ACC112 (cell line): Measurements from ENCODE around the gene KLC1.

Experiments
- H2AFZ ChIP-seq: fragments of 200-600 bp; sonication (generic); one replicate; pipeline ENCODE4 v1.6.0; 2017; ENCODE audit warnings: antibody characterized with exemption, low read length; ENCODE audit not compliant: unreplicated experiment
- H3K27ac ChIP-seq: fragments of 200-600 bp; sonication (generic); 2 replicates; pipeline ENCODE4 v1.5.1; 2014; ENCODE audit warnings: low read depth, mild to moderate bottlenecking, antibody characterized with exemption, low read length, moderate library complexity
- H3K27me3 ChIP-seq: fragments of 200-600 bp; sonication (generic); 2 replicates; pipeline ENCODE4 v1.6.1; 2014; ENCODE audit warnings: mild to moderate bottlenecking, antibody characterized with exemption, low read length, moderate library complexity, mixed read lengths; ENCODE audit not compliant: insufficient read depth
- H3K36me3 ChIP-seq: fragments of 200-600 bp; sonication (generic); 2 replicates; pipeline ENCODE4 v1.6.1; 2016; ENCODE audit warnings: mild to moderate bottlenecking, antibody characterized with exemption, low read length, moderate library complexity, mixed read lengths; ENCODE audit not compliant: insufficient read depth
- H3K4me1 ChIP-seq: fragments of 200-600 bp; sonication (generic); one replicate; pipeline ENCODE4 v1.6.1; 2016; ENCODE audit warnings: low read length, mixed read lengths; ENCODE audit not compliant: insufficient read depth, unreplicated experiment, control insufficient read depth
- H3K4me3 ChIP-seq: fragments of 200-600 bp; sonication (generic); 2 replicates; pipeline ENCODE4 v1.5.1; 2014; ENCODE audit warnings: mild to moderate bottlenecking, low read depth, low read length
- H3K79me2 ChIP-seq: fragments of 200-600 bp; sonication (generic); one replicate; pipeline ENCODE4 v1.6.0; 2016; ENCODE audit warnings: low read length; ENCODE audit not compliant: control insufficient read depth, unreplicated experiment, insufficient read depth

KLC1 gene

GRCh38 chr14:103626146-103626850 is 2.7 kb upstream of the KLC1 start:
- Histone ChIP-seq H3K36me3 (no peaks in the 10 kb centered on the region), H3K4me1 (peaks cover 18% of the 10 kb centered on the region), H3K27ac (no peak overlapping the region)

GRCh38 chr14:103627073-103628025 is 1.7 kb upstream of the KLC1 start:
- peak overlapping the region; percentile 91 for H3K27ac ChIP-seq
- peak overlapping the region; percentile 87; the same call in 1 of the 2 replicates for H3K4me3 ChIP-seq

More at GRCh38 chr14:103626146-103626850, 2.7 kb upstream of the KLC1 start:
- Histone ChIP-seq H3K4me3 (no peak overlapping the region), H2AFZ (no peak overlapping the region), H3K27me3 (no peaks in the 10 kb centered on the region), H3K79me2 (peaks cover 26% of the 10 kb centered on the region)

DNA sequence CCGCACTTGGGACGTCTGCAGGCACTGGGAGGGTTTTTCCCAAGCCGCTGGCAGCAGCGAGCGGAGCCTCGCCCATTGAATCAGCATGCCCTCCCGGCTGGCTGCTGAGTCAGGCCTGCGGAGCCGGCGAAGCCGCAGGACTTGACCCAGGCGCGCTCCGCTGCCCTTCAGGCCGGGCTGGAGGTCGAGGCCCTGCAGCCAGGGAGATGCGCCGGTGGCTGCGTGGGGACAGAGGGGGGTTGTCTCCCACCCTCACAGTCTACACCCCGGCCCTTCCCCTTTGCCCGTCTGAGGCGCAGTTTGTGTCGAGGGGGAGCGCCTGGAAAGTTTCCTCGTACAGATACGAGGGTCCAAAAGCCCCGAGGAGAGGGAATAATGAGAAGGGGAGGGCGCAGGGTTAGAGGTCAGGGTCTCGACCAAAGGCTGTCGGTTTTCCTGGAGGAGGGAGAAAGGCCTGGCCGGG is 759 bp upstream of the KLC1 start:
- H3K4me3 ChIP-seq, result peak overlapping the region; percentile 87
- no peaks in the 10 kb centered on the region for H3K27me3 ChIP-seq
- peak overlapping the region; percentile 98 for H2AFZ ChIP-seq
- H3K36me3 ChIP-seq, result no peaks in the 10 kb centered on the region
- peak overlapping the region; percentile 91 for H3K27ac ChIP-seq
- peaks cover 46% of the 10 kb centered on the region for H3K79me2 ChIP-seq
- H3K4me1 ChIP-seq, result peaks cover 18% of the 10 kb centered on the region

More at GRCh38 chr14:103627073-103628025, 1.7 kb upstream of the KLC1 start:
- H3K27me3 ChIP-seq, result no peaks in the 10 kb centered on the region
- H2AFZ ChIP-seq, result no peak overlapping the region
- no peaks in the 10 kb centered on the region for H3K36me3 ChIP-seq
- peaks cover 37% of the 10 kb centered on the region for H3K79me2 ChIP-seq
- peaks cover 18% of the 10 kb centered on the region for H3K4me1 ChIP-seq

- Histone ChIP-seq H3K27me3 (no peaks in the 10 kb centered on the region), H3K36me3 (no peaks in the 10 kb centered on the region; the same call in 1 of the 2 replicates), H3K79me2 (peaks cover 57% of the 10 kb centered on the region), H3K27ac (peak overlapping the region; percentile 91), H2AFZ (peak overlapping the region; percentile 98), H3K4me3 (peak overlapping the region; percentile 87), H3K4me1 (peaks cover 23% of the 10 kb centered on the region)
These were observed 601 bp downstream of the KLC1 start for GRCh38 chr14:103629503-103630121.

- peak overlapping the region; percentile 87 for H3K4me3 ChIP-seq
- no peaks in the 10 kb centered on the region for H3K27me3 ChIP-seq
- H2AFZ ChIP-seq, result no peak overlapping the region
- peaks cover 67% of the 10 kb centered on the region for H3K79me2 ChIP-seq
- peaks cover 7% of the 10 kb centered on the region for H3K36me3 ChIP-seq
- H3K4me1 ChIP-seq, result peaks cover 16% of the 10 kb centered on the region
- peak overlapping the region; percentile 91 for H3K27ac ChIP-seq
These were observed 1.5 kb downstream of the KLC1 start for GRCh38 chr14:103630364-103631108.

DNA sequence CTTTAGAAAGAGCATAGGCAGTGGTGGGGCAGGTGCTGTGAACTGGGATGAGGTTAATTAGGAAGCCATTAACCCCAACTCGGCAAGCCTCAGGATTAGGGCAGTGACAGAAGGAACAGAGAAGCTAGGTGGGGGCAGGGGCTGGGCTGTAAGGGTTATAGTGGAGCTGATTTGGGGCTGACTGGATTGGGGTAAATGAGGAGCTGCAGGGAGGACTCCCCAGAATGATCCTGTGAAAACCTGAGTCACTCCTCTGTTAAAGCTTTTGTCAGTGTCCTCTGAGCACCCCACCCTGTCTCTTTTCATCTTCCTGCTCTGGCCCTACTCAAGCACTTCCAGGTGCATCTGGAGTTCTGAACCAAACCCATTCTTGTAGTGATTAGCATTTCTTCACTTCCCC is 4.4 kb downstream of the KLC1 start:
- H3K36me3 ChIP-seq, result peaks cover 15% of the 10 kb centered on the region
- H3K27ac ChIP-seq, result no peak overlapping the region

GRCh38 chr14:103634156-103634555 is 5.1 kb downstream of the KLC1 start:
- Histone ChIP-seq H3K4me1 (peaks cover 16% of the 10 kb centered on the region), H3K79me2 (peaks cover 96% of the 10 kb centered on the region), H3K4me3 (no peak overlapping the region), H2AFZ (no peak overlapping the region), H3K36me3 (peaks cover 15% of the 10 kb centered on the region), H3K27me3 (no peaks in the 10 kb centered on the region), H3K27ac (peak overlapping the region; percentile 18)

More for the DNA sequence above, 4.4 kb downstream of the KLC1 start:
- Histone ChIP-seq H3K79me2 (peaks cover 93% of the 10 kb centered on the region), H3K4me1 (peaks cover 16% of the 10 kb centered on the region), H2AFZ (no peak overlapping the region), H3K27me3 (no peaks in the 10 kb centered on the region), H3K4me3 (no peak overlapping the region)

DNA sequence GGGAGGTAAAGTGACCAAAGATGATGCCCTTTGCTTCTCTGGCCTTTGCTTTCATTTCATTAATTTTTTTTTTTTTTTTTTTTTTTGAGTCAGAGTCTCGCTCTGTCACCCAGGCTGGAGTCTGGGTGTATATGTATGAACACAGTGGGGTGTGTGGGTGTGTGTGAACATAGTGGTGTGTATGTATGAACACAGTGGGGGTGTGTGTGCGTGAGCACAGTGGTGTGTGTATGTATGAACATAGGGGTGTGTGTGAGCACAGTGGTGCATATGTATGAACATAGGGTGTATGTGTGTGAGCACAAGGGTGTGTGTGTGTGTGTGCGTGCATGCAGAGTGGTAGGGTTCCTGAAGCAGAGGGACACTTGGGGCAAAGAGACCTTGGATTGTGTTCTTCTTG is 9.6 kb downstream of the KLC1 start:
- Histone ChIP-seq H3K79me2 (peaks cover 89% of the 10 kb centered on the region), H3K27ac (no peak overlapping the region), H2AFZ (no peak overlapping the region), H3K4me1 (peaks cover 18% of the 10 kb centered on the region), H3K4me3 (no peak overlapping the region), H3K36me3 (peaks cover 18% of the 10 kb centered on the region), H3K27me3 (no peaks in the 10 kb centered on the region)

GRCh38 chr14:103641161-103641560 is 12.2 kb downstream of the KLC1 start:
- Histone ChIP-seq H3K4me1 (peaks cover 13% of the 10 kb centered on the region), H3K79me2 (peaks cover 90% of the 10 kb centered on the region), H3K27ac (peak overlapping the region; percentile 34; the same call in 1 of the 2 replicates), H3K36me3 (peaks cover 10% of the 10 kb centered on the region; the same call in 1 of the 2 replicates), H3K27me3 (no peaks in the 10 kb centered on the region), H2AFZ (no peak overlapping the region), H3K4me3 (no peak overlapping the region)

DNA sequence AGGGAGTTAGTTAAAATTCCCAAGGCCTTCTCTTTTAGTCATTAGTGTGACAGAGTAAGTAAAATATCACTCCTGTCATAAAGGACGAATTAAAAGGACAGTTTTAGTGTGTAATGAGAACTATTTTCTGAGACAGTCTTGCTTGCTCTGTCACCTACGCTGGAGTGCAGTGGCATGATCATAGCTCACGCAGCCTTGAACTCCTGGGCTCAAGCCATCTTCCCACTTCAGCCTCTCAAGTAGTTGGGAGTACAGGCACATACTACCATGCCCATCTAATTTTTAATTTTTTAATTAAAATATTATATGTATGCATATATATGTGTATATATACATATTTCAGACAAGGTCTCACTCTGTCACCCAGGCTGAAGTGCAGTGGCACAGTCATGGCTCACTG is 17.2 kb downstream of the KLC1 start:
- peaks cover 2% of the 10 kb centered on the region for H3K4me1 ChIP-seq
- H3K79me2 ChIP-seq, result peaks cover 94% of the 10 kb centered on the region
- 0 out of 2 replicates have a peak, but pooled peaks cover 3% of the 10 kb centered on the region for H3K36me3 ChIP-seq
- H3K27ac ChIP-seq, result no peak overlapping the region
- H3K4me3 ChIP-seq, result no peak overlapping the region
- no peaks in the 10 kb centered on the region for H3K27me3 ChIP-seq
- no peak overlapping the region for H2AFZ ChIP-seq
